ENCODE data around the gene ABCA8.

The ABCA8 gene

GRCh38 chr17:68897557-68897956 lies 57.6 kb downstream of the ABCA8 start:
- no peaks in the 10 kb centered on the region for H3K79me2 ChIP-seq (ENCODE audit: low read length)

GRCh38 chr17:68892658-68893057 lies 62.5 kb downstream of the ABCA8 start:
- H3K9me3 ChIP-seq (replicated peaks; ENCODE audit: insufficient read depth, low read length): no peaks in the 10 kb centered on the region
- no peak overlapping the region for H2AFZ ChIP-seq (ENCODE audit: low read length)
- H3K36me3 ChIP-seq (replicated peaks; ENCODE audit: insufficient read depth, low read length): no peaks in the 10 kb centered on the region
- no peaks in the 10 kb centered on the region for H3K79me2 ChIP-seq (ENCODE audit: low read length)
- H3K4me1 ChIP-seq (ENCODE audit: low read length): no peaks in the 10 kb centered on the region
- no peak overlapping the region for H3K4me3 ChIP-seq (ENCODE audit: low read length)
- no peak overlapping the region for H3K4me2 ChIP-seq (ENCODE audit: low read depth, low read length)
- no peak overlapping the region for H3K27ac ChIP-seq (ENCODE audit: low read length)
- H4K20me1 ChIP-seq (ENCODE audit: insufficient read depth, low read length): no peaks in the 10 kb centered on the region
- no peaks in the 10 kb centered on the region for H3F3A ChIP-seq (ENCODE audit: insufficient read depth, low read length)
- H3K9ac ChIP-seq (ENCODE audit: low read length): no peak overlapping the region
- DNase-seq: no peak
- H3K9me2 ChIP-seq (replicated peaks; ENCODE audit: insufficient read depth, low read length): no peaks in the 10 kb centered on the region
- no peaks in the 10 kb centered on the region for H3K27me3 ChIP-seq (replicated peaks; ENCODE audit: insufficient read depth, low read length)
- TF ChIP-seq CTCF (IDR thresholded peaks at IDR 0.05; ENCODE audit: low read length) (no peak), EZH2 (optimal IDR thresholded peaks at IDR 0.05; ENCODE audit: low read depth, low read length) (no peak), EZH2phosphoT487 (IDR thresholded peaks at IDR 0.05; ENCODE audit: low read length) (no peak)

More at GRCh38 chr17:68897557-68897956, 57.6 kb downstream of the ABCA8 start:
- no peak overlapping the region for H3K4me2 ChIP-seq (ENCODE audit: low read depth, low read length)
- no peaks in the 10 kb centered on the region for H3K27me3 ChIP-seq (replicated peaks; ENCODE audit: insufficient read depth, low read length)
- no peak overlapping the region for H2AFZ ChIP-seq (ENCODE audit: low read length)
- no peaks in the 10 kb centered on the region for H3F3A ChIP-seq (ENCODE audit: insufficient read depth, low read length)
- DNase-seq: no peak
- H3K9me3 ChIP-seq (replicated peaks; ENCODE audit: insufficient read depth, low read length): no peaks in the 10 kb centered on the region
- no peak overlapping the region for H3K4me3 ChIP-seq (ENCODE audit: low read length)
- H4K20me1 ChIP-seq (ENCODE audit: insufficient read depth, low read length): no peaks in the 10 kb centered on the region
- TF ChIP-seq CTCF (IDR thresholded peaks at IDR 0.05; ENCODE audit: low read length) (no peak), EZH2 (optimal IDR thresholded peaks at IDR 0.05; ENCODE audit: low read depth, low read length) (no peak), EZH2phosphoT487 (IDR thresholded peaks at IDR 0.05; ENCODE audit: low read length) (no peak)
- no peaks in the 10 kb centered on the region for H3K9me2 ChIP-seq (replicated peaks; ENCODE audit: insufficient read depth, low read length)
- H3K27ac ChIP-seq (ENCODE audit: low read length): no peak overlapping the region
- no peak overlapping the region for H3K9ac ChIP-seq (ENCODE audit: low read length)
- H3K36me3 ChIP-seq (replicated peaks; ENCODE audit: insufficient read depth, low read length): no peaks in the 10 kb centered on the region
- no peaks in the 10 kb centered on the region for H3K4me1 ChIP-seq (ENCODE audit: low read length)

GRCh38 chr17:68892193-68892592 lies 63.0 kb downstream of the ABCA8 start:
- TF ChIP-seq CTCF (IDR thresholded peaks at IDR 0.05; ENCODE audit: low read length) (no peak), EZH2 (optimal IDR thresholded peaks at IDR 0.05; ENCODE audit: low read depth, low read length) (no peak), EZH2phosphoT487 (IDR thresholded peaks at IDR 0.05; ENCODE audit: low read length) (no peak)

More at GRCh38 chr17:68892193-68892592, 63.0 kb downstream of the ABCA8 start:
- no peak overlapping the region for H3K4me3 ChIP-seq (ENCODE audit: low read length)
- no peaks in the 10 kb centered on the region for H3K9me3 ChIP-seq (replicated peaks; ENCODE audit: insufficient read depth, low read length)
- no peaks in the 10 kb centered on the region for H3K4me1 ChIP-seq (ENCODE audit: low read length)
- H3K27me3 ChIP-seq (replicated peaks; ENCODE audit: insufficient read depth, low read length): no peaks in the 10 kb centered on the region
- H3F3A ChIP-seq (ENCODE audit: insufficient read depth, low read length): no peaks in the 10 kb centered on the region
- no peaks in the 10 kb centered on the region for H3K36me3 ChIP-seq (replicated peaks; ENCODE audit: insufficient read depth, low read length)
- no peak overlapping the region for H2AFZ ChIP-seq (ENCODE audit: low read length)
- H3K27ac ChIP-seq (ENCODE audit: low read length): no peak overlapping the region
- no peak overlapping the region for H3K9ac ChIP-seq (ENCODE audit: low read length)
- no peaks in the 10 kb centered on the region for H3K9me2 ChIP-seq (replicated peaks; ENCODE audit: insufficient read depth, low read length)
- no peak overlapping the region for H3K4me2 ChIP-seq (ENCODE audit: low read depth, low read length)
- DNase-seq: no peak
- H3K79me2 ChIP-seq (ENCODE audit: low read length): no peaks in the 10 kb centered on the region
- no peaks in the 10 kb centered on the region for H4K20me1 ChIP-seq (ENCODE audit: insufficient read depth, low read length)
